HL-60 (cell line): ENCODE measurements around the gene ALDH1A2.

Experiments used
- DNase-seq, 2 experiments: peaks; one replicate each; pipeline ENCODE4 v3.0.0-alpha.2; 2010 to 2020; ENCODE audit warnings: low read depth in 1 of 2, low spot score in 1 of 2
- H3K27ac ChIP-seq: fragments of 250-450 bp; sonication (Bioruptor Pico); replicated peaks from 2 replicates; pipeline ENCODE4 v1.5.1; 2020; ENCODE audit warnings: mild to moderate bottlenecking, moderate library complexity
- H3K27me3 ChIP-seq: fragments of 250-450 bp; sonication (Bioruptor Pico); 2 replicates; pipeline ENCODE4 v1.5.1; 2021; ENCODE audit warnings: mild to moderate bottlenecking, moderate library complexity; ENCODE audit not compliant: insufficient read depth, poor library complexity, severe bottlenecking
- H3K4me3 ChIP-seq: replicated peaks from 2 replicates; pipeline ENCODE4 v1.5.1; 2011; ENCODE audit warnings: mild to moderate bottlenecking, control low read depth, low read length; ENCODE audit not compliant: insufficient read depth
- GABPA ChIP-seq: IDR thresholded peaks from 2 replicates; pipeline ENCODE4 v1.6.1; 2012; ENCODE audit warnings: low read depth
- POLR2AphosphoS5 ChIP-seq: IDR thresholded peaks from 2 replicates; pipeline ENCODE4 v1.6.1; 2012; ENCODE audit warnings: low read depth
- SPI1 ChIP-seq: IDR thresholded peaks from 2 replicates; pipeline ENCODE4 v1.6.1; 2012; ENCODE audit warnings: low read depth, mild to moderate bottlenecking, borderline replicate concordance
- TF ChIP-seq, protein P1 (sequence below): IDR thresholded peaks from one replicate; pipeline ENCODE4 v1.5.1; 2011; ENCODE audit warnings: low read length, control low read depth, inconsistent platforms; ENCODE audit not compliant: insufficient read depth
- TF ChIP-seq, protein P2 (sequence below): IDR thresholded peaks from 2 replicates; pipeline ENCODE4 v1.6.1; 2012; ENCODE audit warnings: low read depth; ENCODE audit not compliant: insufficient replicate concordance

The ALDH1A2 gene

DNA sequence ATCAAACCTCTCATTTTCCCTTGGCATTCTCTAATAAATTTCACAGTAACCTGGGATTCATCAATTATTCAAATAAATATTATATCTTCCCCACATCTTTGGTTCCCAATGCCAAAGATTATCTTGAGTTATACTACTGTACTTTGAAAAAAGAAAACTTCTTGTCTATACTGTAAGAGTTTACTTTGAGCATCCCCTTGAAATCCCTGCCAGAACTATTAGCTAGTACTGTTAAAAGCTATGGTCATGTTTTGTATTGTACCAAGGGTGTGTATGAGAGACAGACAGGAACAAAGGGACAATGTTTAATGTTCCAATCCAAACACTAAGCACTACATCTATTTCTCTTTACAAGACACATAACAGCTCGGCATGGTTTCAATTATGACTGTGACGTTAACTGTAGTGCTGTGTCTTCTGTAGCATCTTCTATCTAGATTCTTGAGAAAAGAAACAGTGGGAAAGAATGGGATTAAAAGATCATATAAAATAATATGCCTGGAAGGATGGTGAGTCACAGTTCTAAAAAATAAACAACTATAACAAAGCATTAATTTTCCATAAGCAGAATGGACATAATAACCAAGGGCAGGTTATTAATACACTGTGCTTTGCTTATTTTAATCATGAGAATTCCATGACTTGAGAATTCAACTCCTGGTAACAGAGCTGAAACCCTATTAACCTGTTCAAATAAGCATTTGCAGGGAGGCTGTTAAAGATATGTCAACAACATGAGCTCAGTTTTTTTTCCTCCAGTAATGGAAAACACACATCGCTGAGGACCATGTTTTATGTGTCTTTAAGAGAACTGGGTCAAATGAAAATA, 71.1 kb downstream of the ALDH1A2 start:
- Histone ChIP-seq H3K27ac (no peak overlapping the region), H3K27me3 (peaks cover 7% of the 10 kb centered on the region), H3K4me3 (no peak overlapping the region)
- no peak for DNase-seq
- TF ChIP-seq POLR2AphosphoS5 = no peak
- TF ChIP-seq, protein P1, sequence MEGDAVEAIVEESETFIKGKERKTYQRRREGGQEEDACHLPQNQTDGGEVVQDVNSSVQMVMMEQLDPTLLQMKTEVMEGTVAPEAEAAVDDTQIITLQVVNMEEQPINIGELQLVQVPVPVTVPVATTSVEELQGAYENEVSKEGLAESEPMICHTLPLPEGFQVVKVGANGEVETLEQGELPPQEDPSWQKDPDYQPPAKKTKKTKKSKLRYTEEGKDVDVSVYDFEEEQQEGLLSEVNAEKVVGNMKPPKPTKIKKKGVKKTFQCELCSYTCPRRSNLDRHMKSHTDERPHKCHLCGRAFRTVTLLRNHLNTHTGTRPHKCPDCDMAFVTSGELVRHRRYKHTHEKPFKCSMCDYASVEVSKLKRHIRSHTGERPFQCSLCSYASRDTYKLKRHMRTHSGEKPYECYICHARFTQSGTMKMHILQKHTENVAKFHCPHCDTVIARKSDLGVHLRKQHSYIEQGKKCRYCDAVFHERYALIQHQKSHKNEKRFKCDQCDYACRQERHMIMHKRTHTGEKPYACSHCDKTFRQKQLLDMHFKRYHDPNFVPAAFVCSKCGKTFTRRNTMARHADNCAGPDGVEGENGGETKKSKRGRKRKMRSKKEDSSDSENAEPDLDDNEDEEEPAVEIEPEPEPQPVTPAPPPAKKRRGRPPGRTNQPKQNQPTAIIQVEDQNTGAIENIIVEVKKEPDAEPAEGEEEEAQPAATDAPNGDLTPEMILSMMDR = no peak
- TF ChIP-seq, protein P2, sequence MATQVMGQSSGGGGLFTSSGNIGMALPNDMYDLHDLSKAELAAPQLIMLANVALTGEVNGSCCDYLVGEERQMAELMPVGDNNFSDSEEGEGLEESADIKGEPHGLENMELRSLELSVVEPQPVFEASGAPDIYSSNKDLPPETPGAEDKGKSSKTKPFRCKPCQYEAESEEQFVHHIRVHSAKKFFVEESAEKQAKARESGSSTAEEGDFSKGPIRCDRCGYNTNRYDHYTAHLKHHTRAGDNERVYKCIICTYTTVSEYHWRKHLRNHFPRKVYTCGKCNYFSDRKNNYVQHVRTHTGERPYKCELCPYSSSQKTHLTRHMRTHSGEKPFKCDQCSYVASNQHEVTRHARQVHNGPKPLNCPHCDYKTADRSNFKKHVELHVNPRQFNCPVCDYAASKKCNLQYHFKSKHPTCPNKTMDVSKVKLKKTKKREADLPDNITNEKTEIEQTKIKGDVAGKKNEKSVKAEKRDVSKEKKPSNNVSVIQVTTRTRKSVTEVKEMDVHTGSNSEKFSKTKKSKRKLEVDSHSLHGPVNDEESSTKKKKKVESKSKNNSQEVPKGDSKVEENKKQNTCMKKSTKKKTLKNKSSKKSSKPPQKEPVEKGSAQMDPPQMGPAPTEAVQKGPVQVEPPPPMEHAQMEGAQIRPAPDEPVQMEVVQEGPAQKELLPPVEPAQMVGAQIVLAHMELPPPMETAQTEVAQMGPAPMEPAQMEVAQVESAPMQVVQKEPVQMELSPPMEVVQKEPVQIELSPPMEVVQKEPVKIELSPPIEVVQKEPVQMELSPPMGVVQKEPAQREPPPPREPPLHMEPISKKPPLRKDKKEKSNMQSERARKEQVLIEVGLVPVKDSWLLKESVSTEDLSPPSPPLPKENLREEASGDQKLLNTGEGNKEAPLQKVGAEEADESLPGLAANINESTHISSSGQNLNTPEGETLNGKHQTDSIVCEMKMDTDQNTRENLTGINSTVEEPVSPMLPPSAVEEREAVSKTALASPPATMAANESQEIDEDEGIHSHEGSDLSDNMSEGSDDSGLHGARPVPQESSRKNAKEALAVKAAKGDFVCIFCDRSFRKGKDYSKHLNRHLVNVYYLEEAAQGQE = no peak
- no peak for TF ChIP-seq GABPA
- TF ChIP-seq SPI1 = no peak

DNA sequence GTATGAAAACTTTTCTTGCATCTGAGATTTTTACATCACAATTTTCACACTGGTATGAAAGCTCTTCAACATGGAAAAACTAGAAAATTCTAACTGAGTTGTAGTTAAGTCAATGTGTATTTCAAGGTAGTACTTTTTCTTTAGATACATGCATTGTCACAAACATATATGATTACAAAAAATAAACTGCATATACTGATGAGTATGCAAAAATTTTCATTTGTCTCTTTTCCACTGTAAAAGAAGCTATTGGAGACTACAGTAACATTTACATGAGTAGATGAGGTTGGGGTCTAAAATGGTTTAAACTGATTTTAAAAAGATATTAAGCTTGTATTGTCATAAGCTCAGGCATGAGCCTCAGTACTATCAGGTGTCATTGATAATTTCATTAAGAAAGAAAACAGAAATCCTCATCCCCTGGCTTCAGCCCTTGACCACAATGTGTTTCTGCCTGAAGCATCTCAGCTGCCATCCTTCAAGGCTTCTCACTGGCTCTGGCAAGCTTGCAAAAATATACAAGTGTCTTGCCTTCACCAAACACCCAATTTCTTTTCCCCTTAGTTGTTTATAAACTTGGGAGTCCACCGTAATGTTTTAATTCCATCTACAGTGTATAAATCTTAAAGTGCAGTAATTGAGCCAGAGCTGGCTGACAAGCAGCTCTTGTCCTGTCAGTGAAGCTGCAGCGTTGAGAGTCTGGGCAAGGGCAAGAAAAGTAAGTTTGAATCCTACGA, 71.9 kb downstream of the ALDH1A2 start:
- no peak for DNase-seq
- H3K4me3 ChIP-seq = no peak overlapping the region
- TF ChIP-seq, protein P2 = no peak
- TF ChIP-seq GABPA (no peak), POLR2AphosphoS5 (no peak), SPI1 (no peak)
- TF ChIP-seq, protein P1 = no peak
- peaks cover 7% of the 10 kb centered on the region for H3K27me3 ChIP-seq
- no peak overlapping the region for H3K27ac ChIP-seq

DNA sequence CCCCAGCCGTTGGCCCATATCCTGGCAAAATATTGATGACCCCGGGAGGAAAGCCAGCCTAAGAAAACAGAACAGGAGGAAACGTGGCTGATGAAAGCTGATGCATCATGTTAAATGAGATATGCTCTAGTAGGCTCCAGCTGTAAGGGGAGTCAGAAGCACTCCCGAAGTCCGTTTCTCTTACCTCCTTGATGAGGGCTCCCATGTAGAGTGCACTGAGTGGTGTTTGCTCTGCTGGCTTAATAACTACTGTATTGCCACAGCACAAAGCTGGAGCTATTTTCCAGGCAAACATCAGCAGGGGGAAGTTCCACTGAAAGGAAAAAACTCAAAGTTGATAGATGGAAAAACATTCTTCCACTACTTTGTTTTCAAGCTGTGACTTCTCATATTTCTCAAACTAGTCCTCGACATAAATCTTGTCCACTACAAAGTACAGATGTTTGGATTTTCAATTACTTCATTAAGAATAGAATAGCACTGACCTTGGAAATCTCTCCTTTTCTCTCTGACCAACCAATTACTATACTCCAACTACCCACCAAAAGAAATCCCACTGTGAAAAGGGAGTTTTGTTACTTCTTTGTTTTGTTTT, 72.7 kb downstream of the ALDH1A2 start:
- no peak for DNase-seq
- TF ChIP-seq GABPA = no peak
- TF ChIP-seq, protein P1 = no peak
- no peak for TF ChIP-seq POLR2AphosphoS5
- TF ChIP-seq, protein P2 = no peak
- TF ChIP-seq SPI1 = no peak
- Histone ChIP-seq H3K4me3 (no peak overlapping the region), H3K27ac (no peak overlapping the region), H3K27me3 (peaks cover 7% of the 10 kb centered on the region)
